KMS-11 (cell line): ENCODE measurements around the gene PTPRT.

Experiments
- H2AFZ ChIP-seq: fragments of 200-600 bp; sonication (generic); 2 replicates; pipeline ENCODE4 v1.6.1; 2016; ENCODE audit warnings: antibody characterized with exemption, mixed run types, low read depth
- H3K27ac ChIP-seq: fragments of 200-600 bp; sonication (generic); 2 replicates; pipeline ENCODE4 v1.6.1; 2016; ENCODE audit warnings: mild to moderate bottlenecking, mixed run types
- H3K27me3 ChIP-seq: fragments of 200-600 bp; sonication (generic); 2 replicates; pipeline ENCODE4 v1.6.1; 2017; ENCODE audit warnings: mild to moderate bottlenecking, low read depth, mixed run types, moderate library complexity; ENCODE audit not compliant: insufficient read depth
- H3K36me3 ChIP-seq: fragments of 200-600 bp; sonication (generic); 2 replicates; pipeline ENCODE4 v1.6.1; 2017; ENCODE audit warnings: mild to moderate bottlenecking, mixed run types; ENCODE audit not compliant: insufficient read depth
- H3K4me1 ChIP-seq: fragments of 200-600 bp; sonication (generic); 2 replicates; pipeline ENCODE4 v1.6.1; 2016; ENCODE audit warnings: mild to moderate bottlenecking, low read depth, mixed run types; ENCODE audit not compliant: poor library complexity, severe bottlenecking
- H3K4me2 ChIP-seq: fragments of 200-600 bp; sonication (generic); 2 replicates; pipeline ENCODE4 v1.7.0; 2016; ENCODE audit warnings: mild to moderate bottlenecking, mixed run types
- H3K4me3 ChIP-seq: fragments of 200-600 bp; sonication (generic); IDR thresholded peaks from 2 replicates; pipeline ENCODE4 v1.6.1; 2017; ENCODE audit warnings: low read depth, low read length, mixed read lengths; ENCODE audit not compliant: insufficient read depth
- H3K79me2 ChIP-seq: fragments of 200-600 bp; sonication (generic); 2 replicates; pipeline ENCODE4 v1.6.1; 2016; ENCODE audit warnings: low read depth, mixed run types; ENCODE audit not compliant: insufficient read depth
- H3K9ac ChIP-seq: fragments of 200-600 bp; sonication (generic); 2 replicates; pipeline ENCODE4 v1.6.1; 2016; ENCODE audit warnings: mild to moderate bottlenecking, mixed run types
- H4K20me1 ChIP-seq: fragments of 200-600 bp; sonication (generic); 2 replicates; pipeline ENCODE4 v1.6.1; 2016; ENCODE audit warnings: mild to moderate bottlenecking, mixed run types; ENCODE audit not compliant: insufficient read depth
- TF ChIP-seq, protein P1 (sequence below): fragments of 200-600 bp; sonication (generic); conservative IDR thresholded peaks from 2 replicates; pipeline ENCODE4 v1.6.1; 2017; ENCODE audit warnings: low read depth, mild to moderate bottlenecking, antibody characterized with exemption, low read length, moderate library complexity, mixed read lengths

Gene PTPRT

DNA sequence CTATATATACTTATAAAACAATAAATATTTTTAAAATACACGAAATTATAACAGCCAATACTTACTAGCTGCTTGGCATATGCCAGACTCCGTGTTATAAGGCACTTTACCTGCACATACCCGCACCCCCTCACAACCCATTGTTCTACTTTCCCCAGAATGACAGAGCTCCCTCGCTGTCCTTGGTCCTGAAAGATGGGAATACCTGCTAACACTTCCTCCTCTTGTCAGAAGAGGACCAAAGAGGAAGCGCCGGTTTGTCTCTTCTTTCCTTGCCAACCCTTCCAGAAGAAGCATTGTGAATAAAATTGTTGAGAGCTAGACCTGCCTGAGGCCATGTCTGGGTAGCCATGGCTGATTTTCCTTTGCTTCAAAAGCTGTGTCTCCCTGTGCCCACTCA lies 149.3 kb downstream of the PTPRT start:
- no peaks in the 10 kb centered on the region for H3K36me3 ChIP-seq
- no peaks in the 10 kb centered on the region for H3K27me3 ChIP-seq
- no peak overlapping the region for H2AFZ ChIP-seq
- TF ChIP-seq, protein P1, sequence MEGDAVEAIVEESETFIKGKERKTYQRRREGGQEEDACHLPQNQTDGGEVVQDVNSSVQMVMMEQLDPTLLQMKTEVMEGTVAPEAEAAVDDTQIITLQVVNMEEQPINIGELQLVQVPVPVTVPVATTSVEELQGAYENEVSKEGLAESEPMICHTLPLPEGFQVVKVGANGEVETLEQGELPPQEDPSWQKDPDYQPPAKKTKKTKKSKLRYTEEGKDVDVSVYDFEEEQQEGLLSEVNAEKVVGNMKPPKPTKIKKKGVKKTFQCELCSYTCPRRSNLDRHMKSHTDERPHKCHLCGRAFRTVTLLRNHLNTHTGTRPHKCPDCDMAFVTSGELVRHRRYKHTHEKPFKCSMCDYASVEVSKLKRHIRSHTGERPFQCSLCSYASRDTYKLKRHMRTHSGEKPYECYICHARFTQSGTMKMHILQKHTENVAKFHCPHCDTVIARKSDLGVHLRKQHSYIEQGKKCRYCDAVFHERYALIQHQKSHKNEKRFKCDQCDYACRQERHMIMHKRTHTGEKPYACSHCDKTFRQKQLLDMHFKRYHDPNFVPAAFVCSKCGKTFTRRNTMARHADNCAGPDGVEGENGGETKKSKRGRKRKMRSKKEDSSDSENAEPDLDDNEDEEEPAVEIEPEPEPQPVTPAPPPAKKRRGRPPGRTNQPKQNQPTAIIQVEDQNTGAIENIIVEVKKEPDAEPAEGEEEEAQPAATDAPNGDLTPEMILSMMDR, result no peak
- no peak overlapping the region for H3K27ac ChIP-seq
- no peak overlapping the region for H3K9ac ChIP-seq
- H3K4me1 ChIP-seq, result no peaks in the 10 kb centered on the region
- H3K79me2 ChIP-seq, result no peaks in the 10 kb centered on the region
- no peak overlapping the region for H3K4me3 ChIP-seq
- no peak overlapping the region for H3K4me2 ChIP-seq
- H4K20me1 ChIP-seq, result no peaks in the 10 kb centered on the region

DNA sequence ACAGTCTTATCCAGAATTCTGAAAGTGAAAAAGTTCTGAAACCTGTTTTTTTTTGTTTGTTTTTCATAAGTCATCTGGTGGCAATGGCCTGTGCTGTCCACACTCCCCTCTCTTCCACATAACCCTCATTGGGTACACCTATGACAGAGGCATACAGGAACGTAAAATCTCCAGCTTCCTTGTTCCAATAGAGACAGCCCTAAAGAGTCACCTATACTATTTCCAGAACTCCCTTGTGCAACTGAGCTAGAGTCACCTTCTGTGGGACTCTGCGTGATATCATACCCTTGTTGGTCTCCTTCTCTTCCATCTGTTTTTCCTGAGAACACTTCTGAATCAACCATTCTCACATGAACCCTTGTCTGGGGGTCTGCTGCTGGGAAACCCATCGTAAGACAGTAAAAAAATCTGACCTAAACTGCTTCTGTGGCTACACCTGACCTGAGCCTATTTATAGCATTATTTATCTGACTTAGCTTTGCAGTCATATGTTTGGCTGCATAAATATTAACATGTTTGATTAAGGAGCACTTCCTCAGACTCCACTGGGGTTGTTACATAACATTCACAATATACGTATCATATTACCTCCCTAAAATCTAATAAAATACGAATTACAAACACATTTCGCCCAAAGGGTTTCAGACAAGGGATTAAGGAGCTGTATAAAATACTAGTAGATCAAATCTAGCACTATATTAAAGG lies 151.9 kb downstream of the PTPRT start:
- TF ChIP-seq, protein P1, result no peak
- Histone ChIP-seq H3K27ac (no peak overlapping the region), H3K4me1 (no peaks in the 10 kb centered on the region), H3K79me2 (no peaks in the 10 kb centered on the region), H3K4me3 (no peak overlapping the region), H4K20me1 (no peaks in the 10 kb centered on the region), H3K9ac (no peak overlapping the region), H2AFZ (no peak overlapping the region), H3K36me3 (no peaks in the 10 kb centered on the region), H3K27me3 (no peaks in the 10 kb centered on the region), H3K4me2 (no peak overlapping the region)

DNA sequence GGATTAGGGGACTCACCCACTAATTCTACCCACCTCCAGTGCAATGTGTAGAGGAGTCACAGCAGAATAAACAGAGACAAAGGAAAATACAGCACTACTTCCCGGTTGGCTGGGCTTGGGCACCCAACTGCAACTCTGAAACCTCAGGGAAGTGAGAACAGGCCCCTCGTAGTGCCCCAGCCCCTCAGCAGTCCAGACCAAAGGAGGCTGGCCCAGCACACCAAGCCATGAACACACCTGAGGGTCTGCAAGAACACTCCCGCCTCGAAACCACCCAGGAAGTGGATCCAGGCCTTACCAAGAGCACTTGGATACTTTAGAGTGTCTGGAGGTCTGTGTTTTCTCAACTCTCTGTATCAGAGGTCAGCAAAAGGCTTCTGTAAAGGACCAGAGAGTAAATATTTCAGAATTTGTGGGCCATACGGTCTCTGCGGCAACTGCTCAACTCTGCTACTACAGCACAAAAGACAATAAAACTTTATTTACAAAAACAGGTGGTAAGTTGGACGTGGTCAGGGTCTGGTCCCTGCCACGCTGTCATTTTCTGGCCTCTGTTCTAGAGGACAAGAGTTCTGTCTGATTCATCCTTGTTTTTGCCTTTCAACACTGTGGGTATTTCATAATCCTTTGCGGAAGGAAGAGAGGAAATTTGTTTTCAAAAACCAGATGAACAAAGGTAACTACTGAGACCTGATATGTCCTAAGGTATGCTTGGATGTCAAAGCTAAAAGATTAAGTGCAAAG lies 154.6 kb downstream of the PTPRT start:
- H3K4me1 ChIP-seq, result no peaks in the 10 kb centered on the region
- no peak overlapping the region for H3K27ac ChIP-seq
- no peaks in the 10 kb centered on the region for H3K79me2 ChIP-seq
- H2AFZ ChIP-seq, result no peak overlapping the region
- TF ChIP-seq, protein P1, result no peak
- H3K9ac ChIP-seq, result no peak overlapping the region
- H3K4me3 ChIP-seq, result no peak overlapping the region
- H3K27me3 ChIP-seq, result no peaks in the 10 kb centered on the region
- H3K36me3 ChIP-seq, result no peaks in the 10 kb centered on the region
- no peaks in the 10 kb centered on the region for H4K20me1 ChIP-seq
- H3K4me2 ChIP-seq, result no peak overlapping the region

DNA sequence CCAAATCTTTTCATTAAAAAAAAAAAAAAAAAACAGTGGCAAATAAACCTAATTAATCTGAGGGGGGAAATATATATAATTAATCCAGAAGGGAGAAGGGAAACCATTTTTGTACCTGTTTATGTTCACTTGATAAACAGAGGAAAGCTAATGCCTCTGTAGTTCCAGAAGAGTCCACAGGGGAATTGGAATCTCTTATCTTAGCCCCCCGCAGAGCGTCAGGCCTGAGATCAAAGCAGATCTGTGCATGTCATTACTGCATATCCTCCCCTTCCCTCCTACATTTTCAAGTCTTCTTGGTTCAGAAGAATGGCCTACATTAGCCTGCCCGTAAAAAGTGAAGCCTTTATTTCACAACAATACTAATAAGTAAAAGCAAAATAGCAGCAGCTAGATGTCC lies 157.2 kb downstream of the PTPRT start:
- TF ChIP-seq, protein P1, result no peak
- H3K4me2 ChIP-seq, result no peak overlapping the region

More for the DNA sequence above, 157.2 kb downstream of the PTPRT start:
- H3K4me1 ChIP-seq, result no peaks in the 10 kb centered on the region
- no peak overlapping the region for H3K9ac ChIP-seq
- H3K79me2 ChIP-seq, result no peaks in the 10 kb centered on the region
- no peaks in the 10 kb centered on the region for H3K27me3 ChIP-seq
- no peak overlapping the region for H3K4me3 ChIP-seq
- no peak overlapping the region for H3K27ac ChIP-seq
- no peaks in the 10 kb centered on the region for H4K20me1 ChIP-seq
- H3K36me3 ChIP-seq, result no peaks in the 10 kb centered on the region
- H2AFZ ChIP-seq, result no peak overlapping the region
